Brain microvascular endothelial cell (primary cell): Measurements from ENCODE around the gene KIAA1328.

Source experiments
- DNase-seq: peaks from one replicate; pipeline ENCODE4 v3.0.0-alpha.2; 2020
- H3K27ac ChIP-seq: fragments of 250-450 bp; sonication (Bioruptor Pico); 2 replicates; pipeline ENCODE4 v1.5.1; 2020; ENCODE audit warnings: mild to moderate bottlenecking, moderate library complexity
- H3K27me3 ChIP-seq: fragments of 250-450 bp; sonication (Bioruptor Pico); replicated peaks from 2 replicates; pipeline ENCODE4 v1.5.1; 2020; ENCODE audit warnings: mild to moderate bottlenecking
- H3K36me3 ChIP-seq: fragments of 250-450 bp; sonication (Bioruptor Pico); replicated peaks from 2 replicates; pipeline ENCODE4 v1.5.1; 2020; ENCODE audit warnings: mild to moderate bottlenecking
- H3K4me3 ChIP-seq: 2 replicates; pipeline ENCODE4 v1.5.1; 2011; ENCODE audit warnings: low read depth, mild to moderate bottlenecking, control low read depth, low read length, moderate library complexity
- CTCF ChIP-seq: IDR thresholded peaks from 2 replicates; pipeline ENCODE4 v1.5.1; 2011; ENCODE audit warnings: low read depth, mild to moderate bottlenecking, moderate library complexity, low read length, control low read depth, inconsistent platforms; ENCODE audit errors: missing control alignments
- in situ Hi-C: cut with HindIII; loops from 2 replicates; pipeline ENCODE4 v1.10.0; 2017; ENCODE audit warnings: low sequenced_read_pairs, low pct_ligation_motif_present

KIAA1328 gene

GRCh38 chr18:36817039-36817438 lies 11.9 kb upstream of the KIAA1328 start:
- Histone ChIP-seq H3K36me3 (peaks cover 27% of the 10 kb centered on the region), H3K4me3 (no peak overlapping the region), H3K27me3 (no peaks in the 10 kb centered on the region), H3K27ac (no peak overlapping the region)
- in situ Hi-C loops: no loop called here
- TF ChIP-seq CTCF: no peak
- DNase-seq: no peak

GRCh38 chr18:36818652-36819051 lies 10.3 kb upstream of the KIAA1328 start:
- TF ChIP-seq CTCF: no peak
- in situ Hi-C loops: no loop called here
- DNase-seq: no peak
- H3K4me3 ChIP-seq: no peak overlapping the region
- no peak overlapping the region for H3K27ac ChIP-seq
- H3K27me3 ChIP-seq: no peaks in the 10 kb centered on the region
- peaks cover 28% of the 10 kb centered on the region for H3K36me3 ChIP-seq

- DNase-seq: no peak
- H3K27ac ChIP-seq: no peak overlapping the region
- peaks cover 28% of the 10 kb centered on the region for H3K36me3 ChIP-seq
- in situ Hi-C loops: no loop called here
- no peak overlapping the region for H3K4me3 ChIP-seq
- TF ChIP-seq CTCF: no peak
- H3K27me3 ChIP-seq: no peaks in the 10 kb centered on the region
These were observed 9.3 kb upstream of the KIAA1328 start for GRCh38 chr18:36819621-36820020.

GRCh38 chr18:36821681-36822080 lies 7.2 kb upstream of the KIAA1328 start:
- in situ Hi-C loops: no loop called here
- Histone ChIP-seq H3K36me3 (peaks cover 20% of the 10 kb centered on the region), H3K4me3 (no peak overlapping the region)

GRCh38 chr18:36825526-36825925 lies 3.4 kb upstream of the KIAA1328 start:
- no peak for TF ChIP-seq CTCF
- in situ Hi-C loops: no loop called here
- no peaks in the 10 kb centered on the region for H3K27me3 ChIP-seq
- no peak overlapping the region for H3K27ac ChIP-seq
- H3K4me3 ChIP-seq: no peak overlapping the region
- no peak for DNase-seq
- H3K36me3 ChIP-seq: peaks cover 3% of the 10 kb centered on the region

More at GRCh38 chr18:36821681-36822080, 7.2 kb upstream of the KIAA1328 start:
- no peak for DNase-seq
- Histone ChIP-seq H3K27me3 (no peaks in the 10 kb centered on the region), H3K27ac (no peak overlapping the region)
- no peak for TF ChIP-seq CTCF

GRCh38 chr18:36826556-36826955 lies 2.4 kb upstream of the KIAA1328 start:
- Histone ChIP-seq H3K36me3 (peaks cover 3% of the 10 kb centered on the region), H3K27ac (no peak overlapping the region), H3K4me3 (no peak overlapping the region), H3K27me3 (no peaks in the 10 kb centered on the region)
- in situ Hi-C loops: no loop called here
- no peak for DNase-seq
- no peak for TF ChIP-seq CTCF
